ENCODE measurements around the gene FLACC1. TPM values are rescaled to one million over a fixed set of nuclear protein-coding genes. Genes with fewer than 3 reads are reported as not detected.

FLACC1 gene
- total and polyA plus RNA-seq, 2 experiments from 2014 or later, result 0.10 to 0.27 TPM

DNA sequence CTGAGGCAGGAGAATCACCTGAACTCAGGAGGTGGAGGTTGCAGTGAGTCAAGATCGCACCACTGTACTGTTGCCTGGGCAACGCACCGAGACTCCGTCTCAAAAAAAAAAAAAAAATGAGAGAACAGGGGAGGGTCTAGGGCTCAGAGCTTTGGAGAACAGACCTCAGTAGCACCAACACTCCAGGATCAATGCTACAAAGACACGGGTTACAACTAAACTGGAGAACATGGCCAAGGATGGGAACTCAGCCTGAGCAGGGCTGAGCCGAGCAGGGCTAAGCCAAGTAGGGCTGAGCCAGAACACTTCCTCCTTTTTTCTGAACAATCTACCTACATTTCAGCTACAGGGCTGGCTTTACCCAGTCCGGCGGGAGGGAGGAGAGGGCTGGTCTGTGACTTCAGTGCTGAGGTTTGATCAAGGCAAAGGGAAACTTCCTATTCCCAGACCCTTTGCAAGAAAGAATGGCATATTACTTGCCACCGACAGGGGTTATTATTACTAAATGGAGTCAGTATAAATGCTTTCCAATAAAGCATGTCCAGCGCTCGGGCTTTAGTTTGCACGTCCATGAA, 99.7 kb downstream of the FLACC1 start:
- H3K4me2 ChIP-seq, result peak overlapping the region; percentile 67; the same call in 1 of the 2 replicates

More for the DNA sequence above, 99.7 kb downstream of the FLACC1 start:
- H3K9me2 ChIP-seq (ENCODE audit: insufficient read depth), result 0 out of 2 replicates have a peak, but pooled peaks cover 5% of the 10 kb centered on the region
- no peaks in the 10 kb centered on the region for H4K20me1 ChIP-seq (replicated peaks; ENCODE audit: insufficient read depth)
- Mint-ChIP-seq H3K4me3 (no peak overlapping the region), H3K27ac (peak overlapping the region; percentile 39; the same call in 1 of the 2 replicates), H3K27me3 (ENCODE audit: insufficient read depth, low read depth, poor library complexity) (peaks cover 6% of the 10 kb centered on the region), H3K9me3 (no peaks in the 10 kb centered on the region), H3K36me3 (ENCODE audit: low read depth) (0 out of 3 replicates have a peak, but pooled peaks cover 2% of the 10 kb centered on the region), H3K4me1 (peaks cover 30% of the 10 kb centered on the region)
- H3K79me2 ChIP-seq (replicated peaks; ENCODE audit: insufficient read depth), result no peaks in the 10 kb centered on the region
- TF ChIP-seq EZH2 (IDR thresholded peaks at IDR 0.05; ENCODE audit: low read depth, unreplicated experiment), result no peak
- TF ChIP-seq, protein P1, sequence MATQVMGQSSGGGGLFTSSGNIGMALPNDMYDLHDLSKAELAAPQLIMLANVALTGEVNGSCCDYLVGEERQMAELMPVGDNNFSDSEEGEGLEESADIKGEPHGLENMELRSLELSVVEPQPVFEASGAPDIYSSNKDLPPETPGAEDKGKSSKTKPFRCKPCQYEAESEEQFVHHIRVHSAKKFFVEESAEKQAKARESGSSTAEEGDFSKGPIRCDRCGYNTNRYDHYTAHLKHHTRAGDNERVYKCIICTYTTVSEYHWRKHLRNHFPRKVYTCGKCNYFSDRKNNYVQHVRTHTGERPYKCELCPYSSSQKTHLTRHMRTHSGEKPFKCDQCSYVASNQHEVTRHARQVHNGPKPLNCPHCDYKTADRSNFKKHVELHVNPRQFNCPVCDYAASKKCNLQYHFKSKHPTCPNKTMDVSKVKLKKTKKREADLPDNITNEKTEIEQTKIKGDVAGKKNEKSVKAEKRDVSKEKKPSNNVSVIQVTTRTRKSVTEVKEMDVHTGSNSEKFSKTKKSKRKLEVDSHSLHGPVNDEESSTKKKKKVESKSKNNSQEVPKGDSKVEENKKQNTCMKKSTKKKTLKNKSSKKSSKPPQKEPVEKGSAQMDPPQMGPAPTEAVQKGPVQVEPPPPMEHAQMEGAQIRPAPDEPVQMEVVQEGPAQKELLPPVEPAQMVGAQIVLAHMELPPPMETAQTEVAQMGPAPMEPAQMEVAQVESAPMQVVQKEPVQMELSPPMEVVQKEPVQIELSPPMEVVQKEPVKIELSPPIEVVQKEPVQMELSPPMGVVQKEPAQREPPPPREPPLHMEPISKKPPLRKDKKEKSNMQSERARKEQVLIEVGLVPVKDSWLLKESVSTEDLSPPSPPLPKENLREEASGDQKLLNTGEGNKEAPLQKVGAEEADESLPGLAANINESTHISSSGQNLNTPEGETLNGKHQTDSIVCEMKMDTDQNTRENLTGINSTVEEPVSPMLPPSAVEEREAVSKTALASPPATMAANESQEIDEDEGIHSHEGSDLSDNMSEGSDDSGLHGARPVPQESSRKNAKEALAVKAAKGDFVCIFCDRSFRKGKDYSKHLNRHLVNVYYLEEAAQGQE (IDR thresholded peaks at IDR 0.05; ENCODE audit: unreplicated experiment), result no peak
- TF ChIP-seq, protein P2, sequence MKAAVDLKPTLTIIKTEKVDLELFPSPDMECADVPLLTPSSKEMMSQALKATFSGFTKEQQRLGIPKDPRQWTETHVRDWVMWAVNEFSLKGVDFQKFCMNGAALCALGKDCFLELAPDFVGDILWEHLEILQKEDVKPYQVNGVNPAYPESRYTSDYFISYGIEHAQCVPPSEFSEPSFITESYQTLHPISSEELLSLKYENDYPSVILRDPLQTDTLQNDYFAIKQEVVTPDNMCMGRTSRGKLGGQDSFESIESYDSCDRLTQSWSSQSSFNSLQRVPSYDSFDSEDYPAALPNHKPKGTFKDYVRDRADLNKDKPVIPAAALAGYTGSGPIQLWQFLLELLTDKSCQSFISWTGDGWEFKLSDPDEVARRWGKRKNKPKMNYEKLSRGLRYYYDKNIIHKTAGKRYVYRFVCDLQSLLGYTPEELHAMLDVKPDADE (IDR thresholded peaks at IDR 0.05), result no peak
- TF ChIP-seq, protein P3, sequence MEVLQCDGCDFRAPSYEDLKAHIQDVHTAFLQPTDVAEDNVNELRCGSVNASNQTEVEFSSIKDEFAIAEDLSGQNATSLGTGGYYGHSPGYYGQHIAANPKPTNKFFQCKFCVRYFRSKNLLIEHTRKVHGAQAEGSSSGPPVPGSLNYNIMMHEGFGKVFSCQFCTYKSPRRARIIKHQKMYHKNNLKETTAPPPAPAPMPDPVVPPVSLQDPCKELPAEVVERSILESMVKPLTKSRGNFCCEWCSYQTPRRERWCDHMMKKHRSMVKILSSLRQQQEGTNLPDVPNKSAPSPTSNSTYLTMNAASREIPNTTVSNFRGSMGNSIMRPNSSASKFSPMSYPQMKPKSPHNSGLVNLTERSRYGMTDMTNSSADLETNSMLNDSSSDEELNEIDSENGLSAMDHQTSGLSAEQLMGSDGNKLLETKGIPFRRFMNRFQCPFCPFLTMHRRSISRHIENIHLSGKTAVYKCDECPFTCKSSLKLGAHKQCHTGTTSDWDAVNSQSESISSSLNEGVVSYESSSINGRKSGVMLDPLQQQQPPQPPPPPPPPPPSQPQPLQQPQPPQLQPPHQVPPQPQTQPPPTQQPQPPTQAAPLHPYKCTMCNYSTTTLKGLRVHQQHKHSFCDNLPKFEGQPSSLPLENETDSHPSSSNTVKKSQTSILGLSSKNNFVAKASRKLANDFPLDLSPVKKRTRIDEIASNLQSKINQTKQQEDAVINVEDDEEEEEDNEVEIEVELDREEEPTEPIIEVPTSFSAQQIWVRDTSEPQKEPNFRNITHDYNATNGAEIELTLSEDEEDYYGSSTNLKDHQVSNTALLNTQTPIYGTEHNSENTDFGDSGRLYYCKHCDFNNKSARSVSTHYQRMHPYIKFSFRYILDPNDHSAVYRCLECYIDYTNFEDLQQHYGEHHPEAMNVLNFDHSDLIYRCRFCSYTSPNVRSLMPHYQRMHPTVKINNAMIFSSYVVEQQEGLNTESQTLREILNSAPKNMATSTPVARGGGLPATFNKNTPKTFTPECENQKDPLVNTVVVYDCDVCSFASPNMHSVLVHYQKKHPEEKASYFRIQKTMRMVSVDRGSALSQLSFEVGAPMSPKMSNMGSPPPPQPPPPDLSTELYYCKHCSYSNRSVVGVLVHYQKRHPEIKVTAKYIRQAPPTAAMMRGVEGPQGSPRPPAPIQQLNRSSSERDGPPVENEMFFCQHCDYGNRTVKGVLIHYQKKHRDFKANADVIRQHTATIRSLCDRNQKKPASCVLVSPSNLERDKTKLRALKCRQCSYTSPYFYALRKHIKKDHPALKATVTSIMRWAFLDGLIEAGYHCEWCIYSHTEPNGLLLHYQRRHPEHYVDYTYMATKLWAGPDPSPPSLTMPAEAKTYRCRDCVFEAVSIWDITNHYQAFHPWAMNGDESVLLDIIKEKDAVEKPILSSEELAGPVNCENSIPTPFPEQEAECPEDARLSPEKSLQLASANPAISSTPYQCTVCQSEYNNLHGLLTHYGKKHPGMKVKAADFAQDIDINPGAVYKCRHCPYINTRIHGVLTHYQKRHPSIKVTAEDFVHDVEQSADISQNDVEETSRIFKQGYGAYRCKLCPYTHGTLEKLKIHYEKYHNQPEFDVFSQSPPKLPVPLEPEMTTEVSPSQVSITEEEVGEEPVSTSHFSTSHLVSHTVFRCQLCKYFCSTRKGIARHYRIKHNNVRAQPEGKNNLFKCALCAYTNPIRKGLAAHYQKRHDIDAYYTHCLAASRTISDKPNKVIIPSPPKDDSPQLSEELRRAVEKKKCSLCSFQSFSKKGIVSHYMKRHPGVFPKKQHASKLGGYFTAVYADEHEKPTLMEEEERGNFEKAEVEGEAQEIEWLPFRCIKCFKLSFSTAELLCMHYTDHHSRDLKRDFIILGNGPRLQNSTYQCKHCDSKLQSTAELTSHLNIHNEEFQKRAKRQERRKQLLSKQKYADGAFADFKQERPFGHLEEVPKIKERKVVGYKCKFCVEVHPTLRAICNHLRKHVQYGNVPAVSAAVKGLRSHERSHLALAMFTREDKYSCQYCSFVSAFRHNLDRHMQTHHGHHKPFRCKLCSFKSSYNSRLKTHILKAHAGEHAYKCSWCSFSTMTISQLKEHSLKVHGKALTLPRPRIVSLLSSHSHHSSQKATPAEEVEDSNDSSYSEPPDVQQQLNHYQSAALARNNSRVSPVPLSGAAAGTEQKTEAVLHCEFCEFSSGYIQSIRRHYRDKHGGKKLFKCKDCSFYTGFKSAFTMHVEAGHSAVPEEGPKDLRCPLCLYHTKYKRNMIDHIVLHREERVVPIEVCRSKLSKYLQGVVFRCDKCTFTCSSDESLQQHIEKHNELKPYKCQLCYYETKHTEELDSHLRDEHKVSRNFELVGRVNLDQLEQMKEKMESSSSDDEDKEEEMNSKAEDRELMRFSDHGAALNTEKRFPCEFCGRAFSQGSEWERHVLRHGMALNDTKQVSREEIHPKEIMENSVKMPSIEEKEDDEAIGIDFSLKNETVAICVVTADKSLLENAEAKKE (CRISPR knock-in tag; IDR thresholded peaks at IDR 0.05), result no peak
- TF ChIP-seq POLR2AphosphoS5 (IDR thresholded peaks at IDR 0.05; ENCODE audit: low read depth), result no peak
- TF ChIP-seq ZNF114 (CRISPR knock-in tag; IDR thresholded peaks at IDR 0.05), result no peak
- TF ChIP-seq NANOG (IDR thresholded peaks at IDR 0.05; ENCODE audit: borderline replicate concordance), result no peak
- no peak for TF ChIP-seq JUNB (IDR thresholded peaks at IDR 0.05; ENCODE audit: unreplicated experiment)
- no peak for TF ChIP-seq ZNF331 (CRISPR knock-in tag; IDR thresholded peaks at IDR 0.05; ENCODE audit: low read depth)
- TF ChIP-seq STAT1 (IDR thresholded peaks at IDR 0.05; ENCODE audit: unreplicated experiment), result no peak
- TF ChIP-seq, protein P4, sequence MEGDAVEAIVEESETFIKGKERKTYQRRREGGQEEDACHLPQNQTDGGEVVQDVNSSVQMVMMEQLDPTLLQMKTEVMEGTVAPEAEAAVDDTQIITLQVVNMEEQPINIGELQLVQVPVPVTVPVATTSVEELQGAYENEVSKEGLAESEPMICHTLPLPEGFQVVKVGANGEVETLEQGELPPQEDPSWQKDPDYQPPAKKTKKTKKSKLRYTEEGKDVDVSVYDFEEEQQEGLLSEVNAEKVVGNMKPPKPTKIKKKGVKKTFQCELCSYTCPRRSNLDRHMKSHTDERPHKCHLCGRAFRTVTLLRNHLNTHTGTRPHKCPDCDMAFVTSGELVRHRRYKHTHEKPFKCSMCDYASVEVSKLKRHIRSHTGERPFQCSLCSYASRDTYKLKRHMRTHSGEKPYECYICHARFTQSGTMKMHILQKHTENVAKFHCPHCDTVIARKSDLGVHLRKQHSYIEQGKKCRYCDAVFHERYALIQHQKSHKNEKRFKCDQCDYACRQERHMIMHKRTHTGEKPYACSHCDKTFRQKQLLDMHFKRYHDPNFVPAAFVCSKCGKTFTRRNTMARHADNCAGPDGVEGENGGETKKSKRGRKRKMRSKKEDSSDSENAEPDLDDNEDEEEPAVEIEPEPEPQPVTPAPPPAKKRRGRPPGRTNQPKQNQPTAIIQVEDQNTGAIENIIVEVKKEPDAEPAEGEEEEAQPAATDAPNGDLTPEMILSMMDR (conservative IDR thresholded peaks at IDR 0.05; ENCODE audit: low read depth in 2 of 2), result no peak
- no peak for TF ChIP-seq CREB1 (CRISPR knock-in tag; IDR thresholded peaks at IDR 0.05; ENCODE audit: low read depth)
- TF ChIP-seq EZH2phosphoT487 (IDR thresholded peaks at IDR 0.05; ENCODE audit: unreplicated experiment), result no peak
- peak overlapping the region; percentile 56; the same call in 1 of the 2 replicates for H2AFZ ChIP-seq
- DNase-seq (ENCODE audit: low spot score) (no peak), ATAC-seq (peak; percentile 32)
- no peak overlapping the region for H3K27ac ChIP-seq (ENCODE audit: low read depth)
- H3K36me3 ChIP-seq (ENCODE audit: insufficient read depth), result no peaks in the 10 kb centered on the region
- H3K4me3 ChIP-seq, result no peak overlapping the region
- H3F3A ChIP-seq (replicated peaks; ENCODE audit: low read depth), result no peaks in the 10 kb centered on the region
- peaks cover 23% of the 10 kb centered on the region for H3K4me1 ChIP-seq (ENCODE audit: insufficient read depth)
- H3K27me3 ChIP-seq (ENCODE audit: insufficient read depth), result no peaks in the 10 kb centered on the region
